ENCODE measurements around the gene EPDR1. TPM values are rescaled to one million over a fixed set of nuclear protein-coding genes. Genes with fewer than 3 reads are reported as not detected.

Gene EPDR1
- total RNA-seq, 1 experiment from 2014 or later, result 0.34 TPM

GRCh38 chr7:37974711-37975110 is 54.3 kb downstream of the EPDR1 start:
- H4K20me1 ChIP-seq (ENCODE audit: insufficient read depth, low read depth, low read length), result no peaks in the 10 kb centered on the region
- no peaks in the 10 kb centered on the region for H3K4me1 ChIP-seq (ENCODE audit: low read length)
- no peaks in the 10 kb centered on the region for H3K79me2 ChIP-seq (ENCODE audit: low read length)
- H3K27me3 ChIP-seq (ENCODE audit: low read length), result no peaks in the 10 kb centered on the region
- H3K4me2 ChIP-seq (ENCODE audit: low read depth, low read length, poor library complexity, severe bottlenecking), result no peak overlapping the region
- no peak overlapping the region for H2AFZ ChIP-seq (ENCODE audit: low read length)
- no peaks in the 10 kb centered on the region for H3K36me3 ChIP-seq (ENCODE audit: insufficient read depth, low read length)
- no peaks in the 10 kb centered on the region for H3K9me2 ChIP-seq (replicated peaks; ENCODE audit: insufficient read depth, low read length)
- H3K9me3 ChIP-seq (ENCODE audit: low read length), result no peaks in the 10 kb centered on the region
- no peak overlapping the region for H3K4me3 ChIP-seq (ENCODE audit: low read length)
- no peak overlapping the region for H3K9ac ChIP-seq (ENCODE audit: low read length)
- no peak overlapping the region for H3K27ac ChIP-seq (ENCODE audit: low read length)
- DNase-seq, result no peak

GRCh38 chr7:37977243-37977642 is 56.8 kb downstream of the EPDR1 start:
- H3K36me3 ChIP-seq (ENCODE audit: insufficient read depth, low read length), result no peaks in the 10 kb centered on the region
- H3K4me1 ChIP-seq (ENCODE audit: low read length), result no peaks in the 10 kb centered on the region
- no peak overlapping the region for H3K27ac ChIP-seq (ENCODE audit: low read length)
- H4K20me1 ChIP-seq (ENCODE audit: insufficient read depth, low read depth, low read length), result no peaks in the 10 kb centered on the region
- DNase-seq, result no peak
- no peak overlapping the region for H3K4me3 ChIP-seq (ENCODE audit: low read length)
- no peaks in the 10 kb centered on the region for H3K79me2 ChIP-seq (ENCODE audit: low read length)
- H3K4me2 ChIP-seq (ENCODE audit: low read depth, low read length, poor library complexity, severe bottlenecking), result no peak overlapping the region
- no peak overlapping the region for H3K9ac ChIP-seq (ENCODE audit: low read length)
- no peaks in the 10 kb centered on the region for H3K9me3 ChIP-seq (ENCODE audit: low read length)
- no peaks in the 10 kb centered on the region for H3K9me2 ChIP-seq (replicated peaks; ENCODE audit: insufficient read depth, low read length)
- H2AFZ ChIP-seq (ENCODE audit: low read length), result no peak overlapping the region
- H3K27me3 ChIP-seq (ENCODE audit: low read length), result no peaks in the 10 kb centered on the region

GRCh38 chr7:37981664-37982063 is 61.2 kb downstream of the EPDR1 start:
- H3K36me3 ChIP-seq (ENCODE audit: insufficient read depth, low read length), result no peaks in the 10 kb centered on the region
- no peak overlapping the region for H3K4me2 ChIP-seq (ENCODE audit: low read depth, low read length, poor library complexity, severe bottlenecking)
- H3K4me1 ChIP-seq (ENCODE audit: low read length), result no peaks in the 10 kb centered on the region
- no peak overlapping the region for H3K27ac ChIP-seq (ENCODE audit: low read length)
- no peaks in the 10 kb centered on the region for H4K20me1 ChIP-seq (ENCODE audit: insufficient read depth, low read depth, low read length)
- H3K79me2 ChIP-seq (ENCODE audit: low read length), result no peaks in the 10 kb centered on the region
- H2AFZ ChIP-seq (ENCODE audit: low read length), result no peak overlapping the region
- H3K27me3 ChIP-seq (ENCODE audit: low read length), result no peaks in the 10 kb centered on the region
- DNase-seq, result no peak
- no peak overlapping the region for H3K9ac ChIP-seq (ENCODE audit: low read length)
- H3K9me3 ChIP-seq (ENCODE audit: low read length), result no peaks in the 10 kb centered on the region
- no peak overlapping the region for H3K4me3 ChIP-seq (ENCODE audit: low read length)
- H3K9me2 ChIP-seq (replicated peaks; ENCODE audit: insufficient read depth, low read length), result no peaks in the 10 kb centered on the region

- Histone ChIP-seq H4K20me1 (ENCODE audit: insufficient read depth, low read depth, low read length) (no peaks in the 10 kb centered on the region), H3K79me2 (ENCODE audit: low read length) (no peaks in the 10 kb centered on the region)
Measured at GRCh38 chr7:37982423-37982822, 62.0 kb downstream of the EPDR1 start.

GRCh38 chr7:37984750-37985390 is 64.4 kb downstream of the EPDR1 start:
- H3K9me2 ChIP-seq (replicated peaks; ENCODE audit: insufficient read depth, low read length), result no peaks in the 10 kb centered on the region
- no peak overlapping the region for H3K27ac ChIP-seq (ENCODE audit: low read length)
- no peaks in the 10 kb centered on the region for H4K20me1 ChIP-seq (ENCODE audit: insufficient read depth, low read depth, low read length)
- no peaks in the 10 kb centered on the region for H3K9me3 ChIP-seq (ENCODE audit: low read length)
- H2AFZ ChIP-seq (ENCODE audit: low read length), result no peak overlapping the region
- DNase-seq, result no peak
- no peaks in the 10 kb centered on the region for H3K27me3 ChIP-seq (ENCODE audit: low read length)
- H3K9ac ChIP-seq (ENCODE audit: low read length), result no peak overlapping the region
- no peaks in the 10 kb centered on the region for H3K36me3 ChIP-seq (ENCODE audit: insufficient read depth, low read length)
- no peaks in the 10 kb centered on the region for H3K4me1 ChIP-seq (ENCODE audit: low read length)
- H3K4me3 ChIP-seq (ENCODE audit: low read length), result no peak overlapping the region
- no peak overlapping the region for H3K4me2 ChIP-seq (ENCODE audit: low read depth, low read length, poor library complexity, severe bottlenecking)
- H3K79me2 ChIP-seq (ENCODE audit: low read length), result no peaks in the 10 kb centered on the region

More at GRCh38 chr7:37982423-37982822, 62.0 kb downstream of the EPDR1 start:
- Histone ChIP-seq H3K4me1 (ENCODE audit: low read length) (no peaks in the 10 kb centered on the region), H2AFZ (ENCODE audit: low read length) (no peak overlapping the region), H3K27me3 (ENCODE audit: low read length) (no peaks in the 10 kb centered on the region), H3K9me2 (replicated peaks; ENCODE audit: insufficient read depth, low read length) (no peaks in the 10 kb centered on the region), H3K27ac (ENCODE audit: low read length) (no peak overlapping the region), H3K9ac (ENCODE audit: low read length) (no peak overlapping the region), H3K9me3 (ENCODE audit: low read length) (no peaks in the 10 kb centered on the region), H3K36me3 (ENCODE audit: insufficient read depth, low read length) (no peaks in the 10 kb centered on the region), H3K4me2 (ENCODE audit: low read depth, low read length, poor library complexity, severe bottlenecking) (no peak overlapping the region), H3K4me3 (ENCODE audit: low read length) (no peak overlapping the region)
- no peak for DNase-seq

- no peaks in the 10 kb centered on the region for H3K27me3 ChIP-seq (ENCODE audit: low read length)
Measured at GRCh38 chr7:37986908-37987330, 66.5 kb downstream of the EPDR1 start.

GRCh38 chr7:37987732-37988131 is 67.3 kb downstream of the EPDR1 start:
- H3K9me2 ChIP-seq (replicated peaks; ENCODE audit: insufficient read depth, low read length), result no peaks in the 10 kb centered on the region
- no peaks in the 10 kb centered on the region for H3K36me3 ChIP-seq (ENCODE audit: insufficient read depth, low read length)
- H2AFZ ChIP-seq (ENCODE audit: low read length), result no peak overlapping the region
- H3K27me3 ChIP-seq (ENCODE audit: low read length), result no peaks in the 10 kb centered on the region
- H3K9me3 ChIP-seq (ENCODE audit: low read length), result no peaks in the 10 kb centered on the region
- H4K20me1 ChIP-seq (ENCODE audit: insufficient read depth, low read depth, low read length), result no peaks in the 10 kb centered on the region
- H3K4me3 ChIP-seq (ENCODE audit: low read length), result no peak overlapping the region
- no peak overlapping the region for H3K4me2 ChIP-seq (ENCODE audit: low read depth, low read length, poor library complexity, severe bottlenecking)
- no peaks in the 10 kb centered on the region for H3K4me1 ChIP-seq (ENCODE audit: low read length)
- DNase-seq, result no peak
- H3K9ac ChIP-seq (ENCODE audit: low read length), result no peak overlapping the region
- H3K27ac ChIP-seq (ENCODE audit: low read length), result no peak overlapping the region
- no peaks in the 10 kb centered on the region for H3K79me2 ChIP-seq (ENCODE audit: low read length)

More at GRCh38 chr7:37986908-37987330, 66.5 kb downstream of the EPDR1 start:
- no peak overlapping the region for H3K27ac ChIP-seq (ENCODE audit: low read length)
- no peak overlapping the region for H2AFZ ChIP-seq (ENCODE audit: low read length)
- H3K4me1 ChIP-seq (ENCODE audit: low read length), result no peaks in the 10 kb centered on the region
- no peak overlapping the region for H3K4me3 ChIP-seq (ENCODE audit: low read length)
- H3K4me2 ChIP-seq (ENCODE audit: low read depth, low read length, poor library complexity, severe bottlenecking), result no peak overlapping the region
- no peak for DNase-seq
- no peaks in the 10 kb centered on the region for H3K79me2 ChIP-seq (ENCODE audit: low read length)
- no peaks in the 10 kb centered on the region for H3K36me3 ChIP-seq (ENCODE audit: insufficient read depth, low read length)
- H4K20me1 ChIP-seq (ENCODE audit: insufficient read depth, low read depth, low read length), result no peaks in the 10 kb centered on the region
- H3K9ac ChIP-seq (ENCODE audit: low read length), result no peak overlapping the region
- no peaks in the 10 kb centered on the region for H3K9me2 ChIP-seq (replicated peaks; ENCODE audit: insufficient read depth, low read length)
- H3K9me3 ChIP-seq (ENCODE audit: low read length), result no peaks in the 10 kb centered on the region

- no peak overlapping the region for H3K4me2 ChIP-seq (ENCODE audit: low read depth, low read length, poor library complexity, severe bottlenecking)
- H3K9me3 ChIP-seq (ENCODE audit: low read length), result no peaks in the 10 kb centered on the region
- H3K36me3 ChIP-seq (ENCODE audit: insufficient read depth, low read length), result no peaks in the 10 kb centered on the region
- no peak overlapping the region for H3K9ac ChIP-seq (ENCODE audit: low read length)
- H4K20me1 ChIP-seq (ENCODE audit: insufficient read depth, low read depth, low read length), result no peaks in the 10 kb centered on the region
- no peak overlapping the region for H2AFZ ChIP-seq (ENCODE audit: low read length)
- H3K9me2 ChIP-seq (replicated peaks; ENCODE audit: insufficient read depth, low read length), result no peaks in the 10 kb centered on the region
- H3K27me3 ChIP-seq (ENCODE audit: low read length), result no peaks in the 10 kb centered on the region
- no peaks in the 10 kb centered on the region for H3K79me2 ChIP-seq (ENCODE audit: low read length)
- H3K27ac ChIP-seq (ENCODE audit: low read length), result no peak overlapping the region
- no peaks in the 10 kb centered on the region for H3K4me1 ChIP-seq (ENCODE audit: low read length)
- no peak overlapping the region for H3K4me3 ChIP-seq (ENCODE audit: low read length)
- DNase-seq, result no peak
Measured at GRCh38 chr7:37988721-37989650, 68.5 kb downstream of the EPDR1 start.

All from Karpas-422 (cell line).